PC-3 (cell line): ENCODE results near the gene ARFGAP3. TPM values are rescaled to one million over a fixed set of nuclear protein-coding genes. Genes with fewer than 3 reads are reported as not detected.
A peak's percentile ranks its signal among the peaks of the same experiment; 100 is the strongest.

Experiments used
- ATAC-seq: fragments of 200-7000 bp; cut with Tn5 transposase; 2 replicates; pipeline ENCODE4 v1.9.1; 2020; ENCODE audit warnings: mild to moderate bottlenecking, moderate library complexity
- BruUV-seq: library from RNA; stranded (reverse); fragments of 400-500 nt; replicated peaks from 2 replicates; lab custom pipeline; 2021; lab: Mats Ljungman, UMichigan
- CTCF ChIA-PET: fragments of 300-600 bp; sonication (Branson Sonifier 250); formaldehyde crosslinking; loops from one replicate; lab custom pipeline; 2022; ENCODE audit warnings: antibody characterized with exemption; lab: Charles Lee
- POLR2A ChIA-PET: fragments of 300-600 bp; sonication (Branson Sonifier 250); formaldehyde crosslinking; loops from one replicate; lab custom pipeline; 2022; ENCODE audit warnings: antibody characterized with exemption; ENCODE audit not compliant: unreplicated experiment; lab: Charles Lee
- DNase-seq: peaks from one replicate; pipeline ENCODE4 v3.0.0-alpha.2; 2015
- H2AFZ ChIP-seq: fragments of 300-600 bp; sonication (generic); 2 replicates; pipeline ENCODE4 v1.6.0; 2016; ENCODE audit warnings: antibody characterized with exemption, low read length
- H3F3A ChIP-seq: fragments of 300-600 bp; sonication (generic); one replicate; pipeline ENCODE4 v1.6.0; 2017; ENCODE audit warnings: antibody characterized with exemption, low read length, control low read depth, mild to moderate bottlenecking; ENCODE audit not compliant: unreplicated experiment
- H3K27ac ChIP-seq: fragments of 300-600 bp; sonication (generic); 2 replicates; pipeline ENCODE4 v1.5.1; 2016; ENCODE audit warnings: mild to moderate bottlenecking, low read length
- H3K27me3 ChIP-seq: fragments of 300-600 bp; sonication (generic); 2 replicates; pipeline ENCODE4 v1.6.1; 2016; ENCODE audit warnings: low read length, mixed read lengths
- H3K36me3 ChIP-seq: fragments of 300-600 bp; sonication (generic); 2 replicates; pipeline ENCODE4 v1.6.1; 2016; ENCODE audit warnings: low read depth, mixed run types, low read length, mixed read lengths
- H3K4me1 ChIP-seq: fragments of 300-600 bp; sonication (generic); 2 replicates; pipeline ENCODE4 v1.5.1; 2016; ENCODE audit warnings: low read length; ENCODE audit not compliant: insufficient read depth
- H3K4me2 ChIP-seq: fragments of 300-600 bp; sonication (generic); 2 replicates; pipeline ENCODE4 v1.6.0; 2016; ENCODE audit warnings: low read length
- H3K4me3 ChIP-seq: fragments of 300-600 bp; sonication (generic); 2 replicates; pipeline ENCODE4 v1.5.1; 2016; ENCODE audit warnings: mild to moderate bottlenecking, low read length, mixed read lengths
- H3K79me2 ChIP-seq: fragments of 300-600 bp; sonication (generic); 2 replicates; pipeline ENCODE4 v1.6.1; 2017; ENCODE audit warnings: low read length, mixed read lengths
- H3K9ac ChIP-seq: fragments of 300-600 bp; sonication (generic); 2 replicates; pipeline ENCODE4 v1.6.0; 2016; ENCODE audit warnings: mild to moderate bottlenecking, low read length
- H3K9me2 ChIP-seq: fragments of 300-600 bp; sonication (generic); replicated peaks from 2 replicates; pipeline ENCODE4 v1.6.1; 2016; ENCODE audit warnings: mixed run types, low read length, mixed read lengths
- H3K9me3 ChIP-seq: fragments of 300-600 bp; sonication (generic); 2 replicates; pipeline ENCODE4 v1.6.1; 2016; ENCODE audit warnings: low read length, mixed read lengths
- H4K20me1 ChIP-seq: fragments of 300-600 bp; sonication (generic); 2 replicates; pipeline ENCODE4 v1.6.1; 2016; ENCODE audit warnings: low read length, mixed read lengths
- CTCF ChIP-seq: fragments of 300-600 bp; sonication (generic); conservative IDR thresholded peaks from 2 replicates; pipeline ENCODE4 v1.5.1; 2017; ENCODE audit warnings: antibody characterized with exemption, low read depth, mild to moderate bottlenecking, low read length
- EZH2 ChIP-seq: fragments of 300-600 bp; sonication (generic); IDR thresholded peaks from one replicate; pipeline ENCODE4 v1.6.1; 2017; ENCODE audit warnings: antibody characterized with exemption, mild to moderate bottlenecking, low read length; ENCODE audit not compliant: unreplicated experiment
- EZH2phosphoT487 ChIP-seq: fragments of 300-600 bp; sonication (generic); IDR thresholded peaks from 2 replicates; pipeline ENCODE4 v1.6.1; 2018; ENCODE audit warnings: mild to moderate bottlenecking, antibody characterized with exemption, low read length, borderline replicate concordance
- intact Hi-C: fragments of 100-400 bp; cut with micrococcal nuclease; formaldehyde crosslinking; loops from 2 replicates; pipeline ENCODE4 v1.9.0; 2023
- total RNA-seq: library from RNA; depleted of rRNA; stranded (reverse); fragments of >200 nt; gene quantifications from 2 replicates; pipeline ENCODE4 v1.2.3, GENCODE V29; 2014

Gene ARFGAP3
- total RNA-seq, 1 experiment from 2014 or later: 19.2 TPM

GRCh38 chr22:42901790-42902508 is 44.9 kb upstream of the ARFGAP3 start:
- Histone ChIP-seq H3K27me3 (no peaks in the 10 kb centered on the region), H3K9me3 (no peaks in the 10 kb centered on the region), H3K4me1 (no peaks in the 10 kb centered on the region), H3K79me2 (no peaks in the 10 kb centered on the region), H3F3A (no peaks in the 10 kb centered on the region), H3K4me2 (no peak overlapping the region), H2AFZ (no peak overlapping the region), H3K9ac (no peak overlapping the region), H3K36me3 (no peaks in the 10 kb centered on the region), H4K20me1 (no peaks in the 10 kb centered on the region), H3K9me2 (no peaks in the 10 kb centered on the region), H3K27ac (no peak overlapping the region), H3K4me3 (no peak overlapping the region)
- no TSS peak for BruUV-seq
- ChIA-PET POLR2A (no interaction called here), CTCF (interaction anchor here (0.6 kb wide), 1 partner anchor 34 kb away, joined by 3 read pairs; no protein-coding TSS in a partner anchor)
- DNase-seq: no peak
- intact Hi-C loops: no loop called here
- ATAC-seq: no peak
- TF ChIP-seq CTCF (peak; percentile 44), EZH2 (no peak)

DNA sequence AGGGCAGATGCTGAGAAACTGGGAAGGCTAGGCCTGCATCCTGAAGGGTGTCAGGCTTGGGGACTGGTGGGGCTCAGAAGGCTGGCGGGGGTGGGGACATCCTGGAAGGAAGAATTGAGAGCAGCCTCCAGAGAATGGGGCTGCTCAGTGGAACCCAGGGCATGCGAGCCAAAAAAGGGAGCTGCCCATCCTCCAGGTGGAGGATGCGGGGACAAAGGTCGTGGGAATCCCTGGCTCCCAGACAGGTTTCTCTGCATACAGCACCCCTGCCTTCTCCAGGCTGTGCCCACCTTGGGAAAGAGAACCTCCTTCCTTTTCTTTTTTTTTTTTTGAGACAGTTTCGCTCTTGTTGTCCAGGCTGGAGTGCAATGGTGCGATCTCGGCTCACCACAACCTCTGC is 40.9 kb upstream of the ARFGAP3 start:
- no peak overlapping the region for H3K9ac ChIP-seq
- ChIA-PET CTCF (no interaction called here), POLR2A (no interaction called here)
- no peaks in the 10 kb centered on the region for H3K9me3 ChIP-seq
- DNase-seq: no peak
- no peaks in the 10 kb centered on the region for H3K36me3 ChIP-seq
- H2AFZ ChIP-seq: no peak overlapping the region
- intact Hi-C loops: no loop called here
- no peaks in the 10 kb centered on the region for H3K27me3 ChIP-seq
- TF ChIP-seq EZH2 (no peak), EZH2phosphoT487 (no peak), CTCF (no peak)
- no peak for ATAC-seq
- no TSS peak for BruUV-seq
- H4K20me1 ChIP-seq: no peaks in the 10 kb centered on the region
- no peak overlapping the region for H3K4me2 ChIP-seq
- no peaks in the 10 kb centered on the region for H3K79me2 ChIP-seq
- no peak overlapping the region for H3K4me3 ChIP-seq
- no peaks in the 10 kb centered on the region for H3F3A ChIP-seq
- H3K4me1 ChIP-seq: no peaks in the 10 kb centered on the region
- no peak overlapping the region for H3K27ac ChIP-seq
- no peaks in the 10 kb centered on the region for H3K9me2 ChIP-seq

DNA sequence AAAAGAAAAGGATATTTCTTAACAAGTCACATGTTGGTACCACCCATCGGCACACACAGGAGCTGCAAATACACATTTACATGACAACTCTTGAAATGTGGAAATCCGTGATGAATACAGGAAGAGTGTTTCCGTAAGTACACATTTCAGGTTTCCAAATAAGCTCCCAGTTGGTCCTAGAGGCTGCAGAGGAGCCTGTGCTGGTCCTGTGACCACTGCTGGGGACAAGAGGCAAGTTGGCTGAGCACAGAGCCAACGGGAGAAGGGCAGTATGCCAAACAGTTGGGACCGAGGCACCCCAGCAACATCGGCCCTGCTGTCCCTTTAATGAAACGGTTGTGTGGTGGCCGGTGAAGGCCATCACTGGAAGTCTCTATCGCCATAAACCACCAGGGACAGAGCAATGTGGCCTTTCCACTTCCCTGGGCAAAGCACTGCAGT is 38.5 kb upstream of the ARFGAP3 start:
- Histone ChIP-seq H3K4me1 (no peaks in the 10 kb centered on the region), H3K9me2 (no peaks in the 10 kb centered on the region), H3K9ac (no peak overlapping the region), H3K27ac (no peak overlapping the region), H3K4me3 (no peak overlapping the region), H2AFZ (no peak overlapping the region), H3K9me3 (no peaks in the 10 kb centered on the region), H3K4me2 (no peak overlapping the region), H3K36me3 (no peaks in the 10 kb centered on the region), H3F3A (no peaks in the 10 kb centered on the region), H3K79me2 (no peaks in the 10 kb centered on the region), H4K20me1 (no peaks in the 10 kb centered on the region), H3K27me3 (no peaks in the 10 kb centered on the region)
- DNase-seq: no peak
- intact Hi-C loops: no loop called here
- BruUV-seq: no TSS peak
- ChIA-PET POLR2A (no interaction called here), CTCF (interaction anchor here (0.5 kb wide), 1 partner anchor 33 kb away, joined by 3 read pairs; no protein-coding TSS in a partner anchor)
- ATAC-seq: no peak
- TF ChIP-seq EZH2 (no peak), CTCF (no peak), EZH2phosphoT487 (no peak)
